CD1c-positive myeloid dendritic cell (primary cell): Measurements from ENCODE around the gene PIWIL4.

Experiments used
- DNase-seq: peaks from one replicate; pipeline ENCODE4 v3.0.0-alpha.2; 2016; ENCODE audit errors: extremely low spot score

PIWIL4 gene

DNA sequence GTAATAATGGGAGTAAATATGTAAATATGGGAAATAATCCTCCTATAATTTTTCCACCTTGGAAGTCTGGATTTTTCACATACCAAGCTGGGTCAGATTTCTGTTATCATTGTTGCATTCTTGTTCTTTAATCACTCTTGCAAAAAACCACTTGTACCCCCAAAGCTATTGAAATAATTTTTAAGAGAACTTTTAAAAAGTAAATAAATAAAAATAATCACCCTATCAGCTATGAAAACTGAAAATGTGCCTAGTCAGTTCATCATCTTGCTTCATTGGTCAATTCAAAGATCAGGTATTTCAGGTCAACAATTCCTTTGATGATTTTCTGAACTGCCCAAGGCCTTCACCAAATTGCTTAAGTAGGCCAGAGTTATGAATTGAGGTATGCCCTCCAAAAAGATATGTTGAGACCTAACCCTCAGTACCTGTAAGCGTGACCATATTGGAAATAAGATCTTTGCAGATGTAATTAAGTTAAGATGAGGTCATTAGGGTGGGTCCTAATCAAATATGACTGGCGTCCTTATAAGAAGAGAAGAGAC, 95.8 kb downstream of the PIWIL4 start:
- DNase-seq, result no peak

DNA sequence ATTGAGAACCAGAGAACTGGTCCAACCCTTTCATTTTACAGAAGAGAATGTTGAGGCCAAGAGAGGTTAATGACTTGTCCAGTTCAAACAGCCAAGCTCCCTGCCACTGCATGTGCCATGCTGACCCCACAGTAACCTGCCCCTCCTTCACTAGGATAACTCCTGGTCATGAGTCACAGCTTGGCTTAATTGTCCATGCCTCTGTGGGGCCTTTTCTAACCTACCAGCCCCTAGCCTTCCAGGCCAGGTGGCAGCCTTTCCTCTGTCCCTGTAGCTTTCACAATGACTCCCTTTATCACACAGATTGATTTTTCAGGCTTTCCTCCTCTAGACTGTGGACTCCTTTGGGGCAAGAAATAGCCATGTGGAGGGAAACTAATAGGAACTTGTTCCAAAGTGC, 97.2 kb downstream of the PIWIL4 start:
- DNase-seq, result no peak

DNA sequence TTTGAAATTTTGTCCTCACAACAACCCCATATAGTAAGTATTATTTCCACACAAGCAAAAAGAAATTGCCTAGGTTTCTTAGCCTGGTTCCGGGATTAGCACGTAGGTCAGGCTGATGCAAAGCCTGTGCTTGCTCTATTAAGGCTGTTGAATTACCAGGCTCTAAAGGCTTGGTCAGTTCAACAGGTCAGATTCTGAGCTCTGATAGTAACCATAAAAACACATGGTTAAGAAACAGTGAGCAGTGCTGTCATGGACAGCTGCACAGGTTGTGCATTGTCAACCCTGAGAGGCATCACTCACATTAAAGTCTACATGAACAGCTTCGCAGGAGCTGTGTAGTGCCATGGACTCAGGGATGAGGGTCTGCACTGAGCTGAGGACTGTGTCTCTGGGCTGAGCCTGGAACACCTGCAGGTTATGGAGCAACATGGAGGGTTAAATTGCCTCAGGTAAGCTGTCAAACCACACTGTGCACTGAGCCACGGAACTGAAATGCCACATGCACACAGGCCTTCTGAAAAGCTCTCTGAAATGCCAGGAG, 98.0 kb downstream of the PIWIL4 start:
- no peak for DNase-seq

DNA sequence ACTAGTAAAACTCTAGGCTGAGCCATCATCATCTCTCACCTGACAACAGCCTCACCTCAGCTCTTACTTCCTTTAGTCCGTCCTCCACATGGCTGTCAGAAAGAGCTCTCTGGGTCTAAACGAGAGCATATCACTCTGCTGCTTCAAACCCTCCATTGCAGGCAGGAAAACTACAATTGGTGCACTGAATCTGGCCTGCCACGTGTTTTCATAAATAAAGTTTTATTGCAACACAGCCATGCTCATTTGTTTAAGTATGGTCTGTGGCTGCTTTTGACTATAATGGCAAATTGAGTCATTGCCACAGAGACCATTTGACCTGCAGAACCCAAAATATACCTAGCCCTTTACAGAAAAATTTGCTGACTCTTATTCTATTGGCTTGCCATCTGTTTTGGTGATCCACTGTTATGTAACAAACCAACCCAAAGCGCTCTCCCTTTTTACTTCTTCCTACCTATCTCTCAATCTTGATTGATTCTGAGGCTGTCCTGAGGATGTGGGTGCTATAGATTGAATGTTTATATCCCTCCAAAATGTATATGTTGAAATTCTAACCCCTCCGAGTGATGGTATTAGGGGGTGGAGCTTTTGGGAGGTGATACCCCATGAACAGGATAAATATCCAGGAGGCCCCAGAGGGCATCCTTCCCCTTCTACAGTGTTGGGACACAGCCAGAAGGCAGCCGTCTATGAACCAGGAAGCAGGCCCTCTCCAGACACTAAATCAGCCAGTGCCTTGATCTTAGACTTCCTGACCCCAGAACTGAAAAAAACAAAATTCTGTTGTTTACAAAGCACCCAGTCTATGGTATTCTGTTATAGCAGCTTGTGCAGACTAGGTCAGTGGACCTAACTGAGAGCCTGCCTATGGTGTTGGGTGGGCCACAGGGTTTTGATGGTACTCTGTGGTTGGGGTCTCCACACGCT, 99.9 kb downstream of the PIWIL4 start:
- no peak for DNase-seq

DNA sequence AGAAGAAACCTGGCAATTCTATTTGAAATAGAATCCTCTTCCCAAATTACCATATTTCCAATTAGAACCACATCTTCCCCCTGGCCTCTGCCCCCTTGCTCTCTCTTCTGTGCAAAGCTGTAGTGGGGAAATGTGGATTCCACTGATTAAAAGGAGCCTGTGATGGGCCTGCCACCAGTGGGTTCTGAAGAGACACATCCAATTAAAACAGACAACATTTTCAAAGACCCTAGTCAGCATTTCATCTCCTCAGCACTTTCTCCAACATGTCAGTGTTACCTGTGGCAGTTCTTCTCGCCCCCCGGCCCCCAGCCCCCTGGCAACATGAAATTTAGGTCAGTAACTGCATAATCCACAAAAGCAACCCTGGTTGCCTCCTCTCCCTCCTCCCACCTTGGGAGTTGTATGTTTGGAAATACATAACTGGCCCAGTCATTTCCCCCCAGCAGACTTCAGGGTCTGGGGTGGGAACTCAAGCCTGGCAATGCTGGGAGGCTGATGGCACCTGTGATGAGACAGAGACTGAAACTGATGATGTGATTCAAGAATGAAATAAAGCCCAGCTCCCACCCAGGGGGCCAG, 101.1 kb downstream of the PIWIL4 start:
- no peak for DNase-seq

DNA sequence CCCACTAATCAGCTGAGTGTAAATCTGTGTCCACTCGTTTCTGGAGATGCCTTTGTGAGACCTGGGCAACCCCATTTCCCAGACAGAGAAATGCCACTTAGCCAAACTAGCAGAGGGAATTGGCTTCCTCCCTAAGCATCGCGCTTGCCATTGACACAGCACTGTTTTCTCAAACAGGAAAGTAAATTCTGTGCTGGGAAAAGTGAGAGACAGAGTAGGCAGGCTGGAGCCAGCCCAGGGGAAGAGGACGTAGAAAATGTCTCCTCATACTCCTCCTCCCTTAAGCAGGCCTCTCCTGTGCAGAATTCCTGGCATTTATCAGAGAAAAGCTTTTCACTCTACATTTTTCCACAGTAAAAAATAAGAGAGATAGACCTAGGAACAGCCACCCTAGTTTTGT, 101.9 kb downstream of the PIWIL4 start:
- no peak for DNase-seq
